ENCODE measurements around the gene GSN. TPM values are rescaled to one million over a fixed set of nuclear protein-coding genes. Genes with fewer than 3 reads are reported as not detected.

Gene GSN
- total and polyA plus RNA-seq, 2 donors (not counting 1 experiment from before 2014, with no cell fraction given) = 38.4 to 45.4 TPM

DNA sequence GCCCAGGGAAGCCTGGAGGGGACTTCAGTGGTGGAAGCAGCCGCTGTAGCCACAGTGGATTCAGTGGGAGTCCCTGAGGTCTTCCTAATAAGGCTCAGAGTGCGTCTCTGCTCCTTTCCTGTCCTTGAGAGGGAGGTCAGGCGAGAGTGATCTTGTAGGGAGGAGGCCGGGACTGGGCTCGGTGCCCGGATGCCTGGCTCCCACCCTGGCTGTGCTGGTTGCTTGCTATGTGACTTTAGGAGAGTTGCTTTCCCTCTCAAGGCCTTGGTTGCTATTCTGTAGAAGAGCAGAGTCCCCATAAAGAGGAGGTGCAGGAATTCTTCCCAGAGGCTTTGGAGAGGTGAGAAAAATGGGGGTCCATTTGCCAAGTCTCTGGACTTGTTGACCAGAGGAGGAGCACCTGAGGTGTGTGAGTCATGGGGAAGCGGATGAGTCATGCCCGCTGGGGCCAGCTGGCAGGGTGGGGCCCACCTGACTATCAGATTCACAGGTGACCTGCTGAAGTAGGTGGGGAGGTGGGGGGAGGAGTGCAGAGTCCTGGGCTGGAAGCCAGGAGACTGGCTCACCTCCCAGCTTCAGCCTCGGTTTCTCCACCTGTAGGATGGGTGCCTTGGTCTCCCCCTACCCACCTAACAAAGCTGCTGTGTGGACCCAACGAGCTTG is 13.8 kb downstream of the GSN start:
- no peak overlapping the region for H3K27ac Mint-ChIP-seq
- H3K9me3 Mint-ChIP-seq (ENCODE audit: insufficient read depth) = no peaks in the 10 kb centered on the region
- peaks cover 6% of the 10 kb centered on the region for H3K79me2 ChIP-seq (ENCODE audit: control insufficient read depth, insufficient read depth, low read length)
- ChIA-PET CTCF (interaction anchor here (1.0 to 1.6 kb wide), 2 partner anchors 13 to 118 kb away, joined by 4 to 6 read pairs; partner anchors contain the start of gene GSN), POLR2A (no interaction called here)
- ATAC-seq (ENCODE audit: low read depth) = no peak
- intact Hi-C loops (cut with micrococcal nuclease) = no loop called here
- peaks cover 12 to 32% of the 10 kb centered on the region in 2 donors for H3K4me1 ChIP-seq (ENCODE audit: control insufficient read depth in 2 of 2, insufficient read depth in 2 of 2, low read length in 2 of 2)
- no peaks in the 10 kb centered on the region for H4K20me1 ChIP-seq (ENCODE audit: control insufficient read depth, insufficient read depth, low read length, poor library complexity, severe bottlenecking)
- no peaks in the 10 kb centered on the region for H3K9me3 ChIP-seq (ENCODE audit: control extremely low read depth in 1 of 3, control insufficient read depth in 2 of 3, insufficient read depth in 1 of 3, low read length in 2 of 3)
- TF ChIP-seq, protein P1, sequence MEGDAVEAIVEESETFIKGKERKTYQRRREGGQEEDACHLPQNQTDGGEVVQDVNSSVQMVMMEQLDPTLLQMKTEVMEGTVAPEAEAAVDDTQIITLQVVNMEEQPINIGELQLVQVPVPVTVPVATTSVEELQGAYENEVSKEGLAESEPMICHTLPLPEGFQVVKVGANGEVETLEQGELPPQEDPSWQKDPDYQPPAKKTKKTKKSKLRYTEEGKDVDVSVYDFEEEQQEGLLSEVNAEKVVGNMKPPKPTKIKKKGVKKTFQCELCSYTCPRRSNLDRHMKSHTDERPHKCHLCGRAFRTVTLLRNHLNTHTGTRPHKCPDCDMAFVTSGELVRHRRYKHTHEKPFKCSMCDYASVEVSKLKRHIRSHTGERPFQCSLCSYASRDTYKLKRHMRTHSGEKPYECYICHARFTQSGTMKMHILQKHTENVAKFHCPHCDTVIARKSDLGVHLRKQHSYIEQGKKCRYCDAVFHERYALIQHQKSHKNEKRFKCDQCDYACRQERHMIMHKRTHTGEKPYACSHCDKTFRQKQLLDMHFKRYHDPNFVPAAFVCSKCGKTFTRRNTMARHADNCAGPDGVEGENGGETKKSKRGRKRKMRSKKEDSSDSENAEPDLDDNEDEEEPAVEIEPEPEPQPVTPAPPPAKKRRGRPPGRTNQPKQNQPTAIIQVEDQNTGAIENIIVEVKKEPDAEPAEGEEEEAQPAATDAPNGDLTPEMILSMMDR (IDR thresholded peaks at IDR 0.05) = no peak
- no peak for TF ChIP-seq EZH2 (IDR thresholded peaks at IDR 0.05; ENCODE audit: borderline replicate concordance, insufficient read depth, low read depth, low read length, poor library complexity, severe bottlenecking)
- WGBS (ENCODE audit: insufficient coverage) = 88% methylated on average over 9 of the region's 10 CpGs
- H3K4me3 Mint-ChIP-seq = no peak overlapping the region
- DNase-seq = no peak
- H2AFZ ChIP-seq (ENCODE audit: insufficient read depth, low read depth, low read length, poor library complexity, severe bottlenecking) = no peak overlapping the region
- no peak overlapping the region for H3K27ac ChIP-seq (ENCODE audit: low read length in 2 of 2)
- peaks cover 37% of the 10 kb centered on the region for H3K4me1 Mint-ChIP-seq
- no peaks in the 10 kb centered on the region for H3K27me3 Mint-ChIP-seq
- peaks cover 0 to 12% of the 10 kb centered on the region in 2 experiments for H3K36me3 ChIP-seq (replicated peaks in 1 of 2; ENCODE audit: control extremely low read depth in 1 of 2, control insufficient read depth in 1 of 2, extremely low read depth in 1 of 2, insufficient read depth in 2 of 2, low read length in 1 of 2)
- no peak overlapping the region for H3K9ac ChIP-seq (ENCODE audit: low read length)
- no peak overlapping the region for H3K4me2 ChIP-seq (replicated peaks; ENCODE audit: low read depth, low read length, poor library complexity, severe bottlenecking)
- no peak overlapping the region for H3K4me3 ChIP-seq (ENCODE audit: control extremely low read depth in 1 of 5, extremely low read depth in 1 of 5, insufficient read depth in 1 of 5, low read depth in 2 of 5, low read length in 4 of 5)
- no peaks in the 10 kb centered on the region for H3K27me3 ChIP-seq (replicated peaks in 1 of 4; ENCODE audit: control extremely low read depth in 1 of 4, control insufficient read depth in 3 of 4, insufficient read depth in 4 of 4, low read length in 3 of 4)

DNA sequence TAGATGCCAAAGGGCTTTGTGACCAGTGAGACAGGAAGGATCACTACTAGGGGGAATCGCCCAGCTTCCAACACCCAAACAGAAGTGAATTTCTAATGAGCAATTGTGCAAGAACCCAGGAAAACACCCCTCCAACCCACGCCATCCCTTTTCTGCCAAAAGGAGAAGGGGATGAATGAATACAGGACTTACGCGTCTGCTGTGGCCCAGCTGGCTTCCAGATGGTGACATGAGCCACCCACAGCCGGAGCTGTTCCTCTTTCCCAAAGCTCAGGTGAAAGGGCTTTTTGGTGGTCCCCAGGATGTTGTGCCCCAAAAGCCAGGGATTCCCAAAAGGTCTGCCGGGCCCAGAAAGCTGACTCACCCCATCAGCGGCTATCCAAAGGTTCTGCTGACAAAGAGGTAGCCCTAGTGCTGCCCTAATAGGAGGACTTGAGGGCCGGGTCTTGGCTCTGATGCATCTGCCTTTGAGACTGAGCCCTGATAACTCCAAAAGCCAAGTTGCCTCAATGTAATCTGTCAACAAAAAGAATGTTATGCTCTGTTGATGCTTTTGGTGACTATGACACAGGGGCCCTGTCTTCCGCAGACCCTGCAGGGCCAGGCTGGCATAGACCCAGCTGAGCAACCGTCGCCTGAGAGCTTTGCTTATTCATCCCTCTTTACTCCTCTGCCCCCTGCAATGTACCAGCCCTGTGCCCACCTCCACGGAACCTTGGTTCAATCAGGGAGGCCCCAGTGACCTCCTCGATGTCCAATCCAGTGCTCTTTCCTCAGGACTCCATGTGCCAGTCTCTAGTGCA is 14.5 kb downstream of the GSN start:
- Histone ChIP-seq H3K4me2 (replicated peaks; ENCODE audit: low read depth, low read length, poor library complexity, severe bottlenecking) (no peak overlapping the region), H3K27me3 (replicated peaks in 1 of 4; ENCODE audit: control extremely low read depth in 1 of 4, control insufficient read depth in 3 of 4, insufficient read depth in 4 of 4, low read length in 3 of 4) (no peaks in the 10 kb centered on the region), H3K27ac (ENCODE audit: low read length in 2 of 2) (no peak overlapping the region), H3K79me2 (ENCODE audit: control insufficient read depth, insufficient read depth, low read length) (peaks cover 6% of the 10 kb centered on the region), H3K9ac (ENCODE audit: low read length) (no peak overlapping the region), H3K4me3 (ENCODE audit: control extremely low read depth in 1 of 5, extremely low read depth in 1 of 5, insufficient read depth in 1 of 5, low read depth in 2 of 5, low read length in 4 of 5) (no peak overlapping the region), H4K20me1 (ENCODE audit: control insufficient read depth, insufficient read depth, low read length, poor library complexity, severe bottlenecking) (no peaks in the 10 kb centered on the region), H2AFZ (ENCODE audit: insufficient read depth, low read depth, low read length, poor library complexity, severe bottlenecking) (no peak overlapping the region), H3K36me3 (replicated peaks in 1 of 2; ENCODE audit: control extremely low read depth in 1 of 2, control insufficient read depth in 1 of 2, extremely low read depth in 1 of 2, insufficient read depth in 2 of 2, low read length in 1 of 2) (peaks cover 0 to 12% of the 10 kb centered on the region in 2 experiments), H3K4me1 (ENCODE audit: control insufficient read depth in 2 of 2, insufficient read depth in 2 of 2, low read length in 2 of 2) (peaks cover 12 to 32% of the 10 kb centered on the region in 2 donors), H3K9me3 (ENCODE audit: control extremely low read depth in 1 of 3, control insufficient read depth in 2 of 3, insufficient read depth in 1 of 3, low read length in 2 of 3) (no peaks in the 10 kb centered on the region)
- ATAC-seq (ENCODE audit: low read depth) (no peak), DNase-seq (no peak)
- peaks cover 37% of the 10 kb centered on the region for H3K4me1 Mint-ChIP-seq
- ChIA-PET CTCF (interaction anchor here (1.0 kb wide), 1 partner anchor 14 kb away, joined by 6 read pairs; the partner anchor contains the start of gene GSN), POLR2A (no interaction called here)
- peak overlapping the region; percentile 53 for H3K27ac Mint-ChIP-seq
- intact Hi-C loops (cut with micrococcal nuclease) = no loop called here
- 30% methylated on average over 11 of the region's 13 CpGs for WGBS (ENCODE audit: insufficient coverage)
- H3K27me3 Mint-ChIP-seq = no peaks in the 10 kb centered on the region
- no peak overlapping the region for H3K4me3 Mint-ChIP-seq
- TF ChIP-seq, protein P1 (IDR thresholded peaks at IDR 0.05) = no peak
- TF ChIP-seq EZH2 (IDR thresholded peaks at IDR 0.05; ENCODE audit: borderline replicate concordance, insufficient read depth, low read depth, low read length, poor library complexity, severe bottlenecking) = no peak
- H3K9me3 Mint-ChIP-seq (ENCODE audit: insufficient read depth) = no peaks in the 10 kb centered on the region
